HG02642 (cell line): ENCODE results near the gene DLL1.
"Not testable (repeated sequence)": the region's sequence is repeated elsewhere in the genome, so short reads cannot be mapped to it uniquely, and the experiment has no call there.

Source experiments
- ATAC-seq: cut with Tn5 transposase; IDR thresholded peaks from one replicate; pipeline ENCODE4 v1.9.1; 2021; ENCODE audit warnings: mild to moderate bottlenecking; ENCODE audit not compliant: unreplicated experiment, poor library complexity

The DLL1 gene

GRCh38 chr6:170269846-170270541 is 20.9 kb downstream of the DLL1 start:
- no peak for ATAC-seq

GRCh38 chr6:170269151-170269845 is 21.6 kb downstream of the DLL1 start:
- ATAC-seq: no peak

- no peak for ATAC-seq
Measured at GRCh38 chr6:170268216-170269129, 22.4 kb downstream of the DLL1 start.

- no peak for ATAC-seq
Measured at GRCh38 chr6:170267688-170268087, 23.2 kb downstream of the DLL1 start.

- no peak for ATAC-seq
Measured at GRCh38 chr6:170266061-170266825, 24.6 kb downstream of the DLL1 start.

- ATAC-seq: no peak
Measured at GRCh38 chr6:170265655-170266054, 25.2 kb downstream of the DLL1 start.

- ATAC-seq: not testable (repeated sequence)
Measured at GRCh38 chr6:170264644-170265043, 26.2 kb downstream of the DLL1 start.

- no peak for ATAC-seq
Measured at GRCh38 chr6:170264086-170264485, 26.8 kb downstream of the DLL1 start.

- no peak for ATAC-seq
Measured at GRCh38 chr6:170263410-170263809, 27.5 kb downstream of the DLL1 start.

- ATAC-seq: no peak
Measured at GRCh38 chr6:170262489-170263088, 28.3 kb downstream of the DLL1 start.

GRCh38 chr6:170261643-170262488 is 29.0 kb downstream of the DLL1 start:
- ATAC-seq: no peak

GRCh38 chr6:170260686-170261085 is 30.2 kb downstream of the DLL1 start:
- ATAC-seq: no peak

GRCh38 chr6:170259278-170259677 is 31.6 kb downstream of the DLL1 start:
- no peak for ATAC-seq

- ATAC-seq: no peak
Measured at GRCh38 chr6:170258407-170258806, 32.5 kb downstream of the DLL1 start.

GRCh38 chr6:170257376-170257775 is 33.5 kb downstream of the DLL1 start:
- ATAC-seq: no peak

GRCh38 chr6:170256641-170257040 is 34.2 kb downstream of the DLL1 start:
- no peak for ATAC-seq

- ATAC-seq: no peak
Measured at GRCh38 chr6:170255426-170256125, 35.3 kb downstream of the DLL1 start.
